HG03196 (cell line): Measurements from ENCODE around the gene ATP1B4.

ENCODE experiments used
- ATAC-seq: cut with Tn5 transposase; IDR thresholded peaks from one replicate; pipeline ENCODE4 v1.9.1; 2021; ENCODE audit not compliant: unreplicated experiment

Gene ATP1B4

GRCh38 chrX:120372667-120373370 is 10.9 kb downstream of the ATP1B4 start:
- ATAC-seq = no peak

DNA sequence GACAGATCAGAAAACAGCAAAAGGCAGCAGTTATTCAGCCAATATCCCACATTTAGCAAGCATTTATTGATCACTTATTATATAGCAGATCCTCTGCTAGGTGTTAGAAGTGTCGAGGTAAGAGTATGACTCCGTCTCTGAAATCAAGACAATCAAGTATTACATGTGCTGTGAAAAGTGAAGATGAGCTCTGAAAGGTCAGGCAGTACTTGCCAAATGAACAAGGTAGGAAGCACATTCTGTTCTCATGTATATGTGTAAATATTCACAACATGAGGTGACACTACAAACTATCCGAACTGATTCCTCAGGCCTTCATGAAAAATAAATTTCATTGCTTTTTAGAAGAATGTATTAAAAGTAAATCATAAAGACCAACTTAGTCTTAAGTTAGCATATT is 15.3 kb downstream of the ATP1B4 start:
- no peak for ATAC-seq

DNA sequence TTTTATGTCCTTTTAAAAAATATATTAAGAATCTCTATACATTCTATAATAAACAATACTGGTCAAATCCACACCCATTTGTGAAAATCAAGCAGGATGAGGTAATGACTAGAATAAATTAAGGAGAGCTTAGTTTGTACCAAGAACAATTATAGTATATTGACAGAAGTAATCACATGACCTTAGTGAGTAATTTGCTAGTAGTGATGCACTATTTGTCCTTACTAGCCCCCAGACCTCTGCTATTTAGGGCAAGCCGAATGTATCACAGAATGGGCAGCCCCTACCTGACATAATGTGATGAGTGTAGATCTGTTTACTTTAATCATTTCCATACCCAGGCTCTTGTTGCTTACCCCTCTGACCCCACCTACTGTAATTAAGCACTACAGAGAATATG is 15.8 kb downstream of the ATP1B4 start:
- ATAC-seq = no peak

DNA sequence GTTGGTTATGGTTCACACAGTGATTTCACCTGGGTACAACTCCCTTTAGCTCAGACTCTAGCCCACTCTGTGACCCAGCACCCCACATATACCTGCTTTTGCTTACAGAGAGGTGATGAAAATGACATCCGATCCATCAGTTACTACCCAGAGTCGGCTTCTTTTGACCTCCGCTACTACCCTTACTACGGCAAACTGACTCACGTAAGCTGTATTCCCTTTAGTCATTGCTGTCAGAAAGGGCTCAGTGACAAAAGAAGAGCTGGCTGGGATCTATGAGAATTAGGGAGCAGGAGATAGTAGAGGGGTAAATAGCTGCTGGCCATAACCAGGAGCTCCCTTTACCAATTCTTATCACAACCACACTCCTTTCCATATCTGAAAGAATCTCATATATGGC is 16.7 kb downstream of the ATP1B4 start:
- ATAC-seq = no peak

GRCh38 chrX:120379937-120380681 is 18.2 kb downstream of the ATP1B4 start:
- ATAC-seq = no peak

- ATAC-seq = no peak
Observed at GRCh38 chrX:120380699-120381098, 18.8 kb downstream of the ATP1B4 start.

DNA sequence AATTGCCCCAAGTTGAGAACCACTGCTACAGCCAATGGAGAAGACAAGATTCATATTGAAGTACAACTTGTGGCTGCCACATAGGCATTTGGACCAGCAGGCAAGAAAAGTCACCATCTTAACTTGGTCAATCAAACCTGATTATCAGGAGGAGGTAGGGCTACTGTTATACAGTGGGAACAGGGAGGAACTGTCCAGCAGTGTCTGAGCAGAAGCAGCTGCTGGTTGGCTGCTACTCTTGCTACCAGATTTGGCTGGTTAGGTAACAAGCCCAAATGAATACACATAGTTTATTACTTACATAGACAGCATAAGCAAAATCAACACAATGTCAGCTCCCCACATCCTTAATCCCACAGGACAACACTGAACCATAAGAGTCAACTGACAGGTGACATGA is 39.4 kb downstream of the ATP1B4 start:
- no peak for ATAC-seq

GRCh38 chrX:120402369-120402768 is 40.5 kb downstream of the ATP1B4 start:
- ATAC-seq = no peak

GRCh38 chrX:120406638-120407037 is 44.7 kb downstream of the ATP1B4 start:
- no peak for ATAC-seq

DNA sequence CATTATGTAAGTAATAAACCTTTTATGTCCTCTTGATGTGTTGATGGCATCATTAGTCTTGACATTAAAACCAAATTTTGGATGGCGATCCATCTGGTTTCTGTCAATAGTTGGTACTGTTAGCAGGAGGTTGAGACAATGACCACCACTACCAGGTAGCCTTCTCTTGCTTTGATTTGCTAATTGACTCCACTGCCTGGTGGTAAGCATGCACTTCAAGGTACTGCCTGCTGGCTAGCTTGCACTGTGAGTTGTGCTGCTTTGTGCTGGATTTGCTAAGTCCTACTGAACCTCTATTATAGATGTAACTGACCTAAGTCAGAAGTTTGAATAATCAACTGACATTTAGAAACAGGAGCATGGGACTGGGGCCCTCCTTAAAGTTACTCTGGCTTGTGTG is 46.3 kb downstream of the ATP1B4 start:
- ATAC-seq = no peak

DNA sequence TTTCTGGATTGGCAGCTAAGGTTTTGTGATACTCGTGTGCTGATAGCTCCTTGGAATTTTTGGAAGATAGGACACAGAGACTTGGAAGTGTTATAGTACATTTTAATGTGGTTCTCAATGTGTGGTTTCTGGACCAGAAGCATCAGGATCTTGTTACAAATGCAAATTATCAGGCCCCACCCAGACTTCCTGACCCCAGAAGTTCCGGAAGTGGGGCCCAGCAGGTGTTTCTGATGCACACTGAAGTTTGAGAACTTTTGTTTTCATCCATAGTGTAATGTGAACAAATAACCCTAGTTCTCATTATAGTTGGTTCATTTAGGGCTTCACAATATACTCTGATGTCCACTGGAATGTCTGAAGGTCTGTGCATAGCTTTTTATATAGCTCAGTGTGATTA is 57.6 kb downstream of the ATP1B4 start:
- no peak for ATAC-seq

DNA sequence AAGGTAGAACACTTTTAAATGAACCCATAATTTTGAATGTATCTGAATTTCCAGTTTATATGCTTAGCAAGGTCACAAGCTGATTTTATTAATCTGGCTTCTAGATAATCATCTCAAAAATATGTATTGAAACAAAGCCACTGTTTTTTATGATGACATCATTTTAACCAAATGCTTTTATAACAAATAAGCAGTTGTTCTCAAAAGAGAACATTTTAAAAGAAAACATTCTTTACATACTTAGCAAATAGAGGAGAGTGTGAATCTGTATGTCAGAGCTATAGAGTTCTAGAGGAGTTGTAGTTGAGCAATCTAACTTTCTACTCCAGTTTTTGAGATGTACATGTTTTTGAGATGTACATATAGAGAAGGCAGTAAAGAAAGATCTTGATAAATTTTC is 64.7 kb downstream of the ATP1B4 start:
- ATAC-seq = no peak

DNA sequence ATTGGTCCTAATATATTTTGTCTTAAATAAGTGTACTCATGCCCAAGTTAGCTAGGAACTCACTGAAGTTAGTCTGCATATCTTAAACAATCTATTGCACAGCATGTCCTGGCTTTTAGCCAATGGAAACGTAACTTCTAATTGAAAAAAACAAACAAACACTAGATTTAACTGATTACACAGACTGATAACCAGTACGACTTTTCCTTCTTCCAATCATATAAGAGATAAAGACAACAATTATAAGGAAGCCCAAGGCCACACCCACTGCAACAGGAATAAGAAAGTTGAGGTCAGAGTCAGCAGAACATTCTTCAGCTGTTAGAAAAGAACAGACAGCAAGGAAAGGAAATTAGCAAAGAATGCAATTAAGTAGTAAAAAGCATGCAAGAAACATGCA is 66.4 kb downstream of the ATP1B4 start:
- ATAC-seq = no peak

GRCh38 chrX:120429776-120430540 is 68.1 kb downstream of the ATP1B4 start:
- ATAC-seq = no peak
